PC-3 (cell line): Measurements from ENCODE around the gene VSTM2B. TPM values are rescaled to one million over a fixed set of nuclear protein-coding genes. Genes with fewer than 3 reads are reported as not detected.

Source experiments
- ATAC-seq: fragments of 200-7000 bp; cut with Tn5 transposase; 2 replicates; pipeline ENCODE4 v1.9.1; 2020; ENCODE audit warnings: mild to moderate bottlenecking, moderate library complexity
- BruUV-seq: library from RNA; stranded (reverse); fragments of 400-500 nt; replicated peaks from 2 replicates; lab custom pipeline; 2021; lab: Mats Ljungman, UMichigan
- CTCF ChIA-PET: fragments of 300-600 bp; sonication (Branson Sonifier 250); formaldehyde crosslinking; loops from one replicate; lab custom pipeline; 2022; ENCODE audit warnings: antibody characterized with exemption; lab: Charles Lee
- POLR2A ChIA-PET: fragments of 300-600 bp; sonication (Branson Sonifier 250); formaldehyde crosslinking; loops from one replicate; lab custom pipeline; 2022; ENCODE audit warnings: antibody characterized with exemption; ENCODE audit not compliant: unreplicated experiment; lab: Charles Lee
- DNase-seq: peaks from one replicate; pipeline ENCODE4 v3.0.0-alpha.2; 2015
- H2AFZ ChIP-seq: fragments of 300-600 bp; sonication (generic); 2 replicates; pipeline ENCODE4 v1.6.0; 2016; ENCODE audit warnings: antibody characterized with exemption, low read length
- H3F3A ChIP-seq: fragments of 300-600 bp; sonication (generic); one replicate; pipeline ENCODE4 v1.6.0; 2017; ENCODE audit warnings: antibody characterized with exemption, low read length, control low read depth, mild to moderate bottlenecking; ENCODE audit not compliant: unreplicated experiment
- H3K27ac ChIP-seq: fragments of 300-600 bp; sonication (generic); 2 replicates; pipeline ENCODE4 v1.5.1; 2016; ENCODE audit warnings: mild to moderate bottlenecking, low read length
- H3K27me3 ChIP-seq: fragments of 300-600 bp; sonication (generic); 2 replicates; pipeline ENCODE4 v1.6.1; 2016; ENCODE audit warnings: low read length, mixed read lengths
- H3K36me3 ChIP-seq: fragments of 300-600 bp; sonication (generic); 2 replicates; pipeline ENCODE4 v1.6.1; 2016; ENCODE audit warnings: low read depth, mixed run types, low read length, mixed read lengths
- H3K4me1 ChIP-seq: fragments of 300-600 bp; sonication (generic); 2 replicates; pipeline ENCODE4 v1.5.1; 2016; ENCODE audit warnings: low read length; ENCODE audit not compliant: insufficient read depth
- H3K4me2 ChIP-seq: fragments of 300-600 bp; sonication (generic); 2 replicates; pipeline ENCODE4 v1.6.0; 2016; ENCODE audit warnings: low read length
- H3K4me3 ChIP-seq: fragments of 300-600 bp; sonication (generic); 2 replicates; pipeline ENCODE4 v1.5.1; 2016; ENCODE audit warnings: mild to moderate bottlenecking, low read length, mixed read lengths
- H3K79me2 ChIP-seq: fragments of 300-600 bp; sonication (generic); 2 replicates; pipeline ENCODE4 v1.6.1; 2017; ENCODE audit warnings: low read length, mixed read lengths
- H3K9ac ChIP-seq: fragments of 300-600 bp; sonication (generic); 2 replicates; pipeline ENCODE4 v1.6.0; 2016; ENCODE audit warnings: mild to moderate bottlenecking, low read length
- H3K9me2 ChIP-seq: fragments of 300-600 bp; sonication (generic); replicated peaks from 2 replicates; pipeline ENCODE4 v1.6.1; 2016; ENCODE audit warnings: mixed run types, low read length, mixed read lengths
- H3K9me3 ChIP-seq: fragments of 300-600 bp; sonication (generic); 2 replicates; pipeline ENCODE4 v1.6.1; 2016; ENCODE audit warnings: low read length, mixed read lengths
- H4K20me1 ChIP-seq: fragments of 300-600 bp; sonication (generic); 2 replicates; pipeline ENCODE4 v1.6.1; 2016; ENCODE audit warnings: low read length, mixed read lengths
- CTCF ChIP-seq: fragments of 300-600 bp; sonication (generic); conservative IDR thresholded peaks from 2 replicates; pipeline ENCODE4 v1.5.1; 2017; ENCODE audit warnings: antibody characterized with exemption, low read depth, mild to moderate bottlenecking, low read length
- EZH2 ChIP-seq: fragments of 300-600 bp; sonication (generic); IDR thresholded peaks from one replicate; pipeline ENCODE4 v1.6.1; 2017; ENCODE audit warnings: antibody characterized with exemption, mild to moderate bottlenecking, low read length; ENCODE audit not compliant: unreplicated experiment
- EZH2phosphoT487 ChIP-seq: fragments of 300-600 bp; sonication (generic); IDR thresholded peaks from 2 replicates; pipeline ENCODE4 v1.6.1; 2018; ENCODE audit warnings: mild to moderate bottlenecking, antibody characterized with exemption, low read length, borderline replicate concordance
- intact Hi-C: fragments of 100-400 bp; cut with micrococcal nuclease; formaldehyde crosslinking; loops from 2 replicates; pipeline ENCODE4 v1.9.0; 2023
- total RNA-seq: library from RNA; depleted of rRNA; stranded (reverse); fragments of >200 nt; gene quantifications from 2 replicates; pipeline ENCODE4 v1.2.3, GENCODE V29; 2014

VSTM2B gene
- total RNA-seq, 1 experiment from 2014 or later, result not detected

- no peak overlapping the region for H3K4me3 ChIP-seq
- H3K4me2 ChIP-seq, result no peak overlapping the region
- no peak overlapping the region for H3K27ac ChIP-seq
- H2AFZ ChIP-seq, result no peak overlapping the region
- no peaks in the 10 kb centered on the region for H3K9me3 ChIP-seq
- intact Hi-C loops, result no loop called here
- no TSS peak for BruUV-seq
- no peaks in the 10 kb centered on the region for H3K4me1 ChIP-seq
- no peaks in the 10 kb centered on the region for H3K9me2 ChIP-seq
- CTCF ChIA-PET, result no interaction called here
- H3K79me2 ChIP-seq, result no peaks in the 10 kb centered on the region
- H4K20me1 ChIP-seq, result no peaks in the 10 kb centered on the region
- DNase-seq (no peak), ATAC-seq (no peak)
- POLR2A ChIA-PET, result no interaction called here
- no peak overlapping the region for H3K9ac ChIP-seq
- H3F3A ChIP-seq, result no peaks in the 10 kb centered on the region
- no peaks in the 10 kb centered on the region for H3K27me3 ChIP-seq
- H3K36me3 ChIP-seq, result no peaks in the 10 kb centered on the region
- no peak for TF ChIP-seq EZH2phosphoT487
- no peak for TF ChIP-seq EZH2
- TF ChIP-seq CTCF, result no peak
These were observed 16.3 kb upstream of the VSTM2B start for GRCh38 chr19:29509456-29509855.

GRCh38 chr19:29510701-29511265 lies 15.0 kb upstream of the VSTM2B start:
- TF ChIP-seq CTCF, result no peak
- TF ChIP-seq EZH2, result no peak
- no peak for TF ChIP-seq EZH2phosphoT487
- H3K9me2 ChIP-seq, result no peaks in the 10 kb centered on the region
- intact Hi-C loops, result no loop called here

DNA sequence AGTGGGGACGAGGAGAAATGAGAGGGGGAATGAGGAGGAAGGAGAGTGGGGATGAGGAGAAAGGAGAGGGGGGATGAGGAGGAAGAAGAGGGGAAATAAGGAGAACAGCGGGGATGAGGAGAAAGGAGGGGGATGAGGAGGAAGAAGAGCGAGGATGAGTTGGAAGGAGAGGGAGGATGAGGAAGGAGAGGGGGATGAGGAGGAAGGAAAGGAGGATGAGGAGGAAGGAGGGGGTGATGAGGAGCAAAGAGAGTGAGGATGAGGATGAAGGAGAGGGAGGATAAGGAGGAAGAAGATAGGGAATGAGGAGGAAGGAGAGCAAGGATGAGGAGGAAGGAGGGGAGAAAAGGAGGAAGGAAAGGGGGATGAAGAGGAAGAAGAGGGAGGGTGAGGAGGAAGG lies 14.0 kb upstream of the VSTM2B start:
- ChIA-PET POLR2A (no interaction called here), CTCF (no interaction called here)
- no peaks in the 10 kb centered on the region for H3K36me3 ChIP-seq
- H3K4me2 ChIP-seq, result no peak overlapping the region
- intact Hi-C loops, result no loop called here
- H3K4me1 ChIP-seq, result no peaks in the 10 kb centered on the region
- no peaks in the 10 kb centered on the region for H3K9me2 ChIP-seq
- H3K4me3 ChIP-seq, result no peak overlapping the region
- no TSS peak for BruUV-seq
- DNase-seq (no peak), ATAC-seq (no peak)
- H3K27me3 ChIP-seq, result no peaks in the 10 kb centered on the region
- no peak overlapping the region for H3K27ac ChIP-seq
- no peak overlapping the region for H3K9ac ChIP-seq
- H3K79me2 ChIP-seq, result no peaks in the 10 kb centered on the region
- no peaks in the 10 kb centered on the region for H3K9me3 ChIP-seq
- no peak for TF ChIP-seq CTCF
- TF ChIP-seq EZH2phosphoT487, result no peak
- TF ChIP-seq EZH2, result no peak
- H2AFZ ChIP-seq, result no peak overlapping the region
- H4K20me1 ChIP-seq, result no peaks in the 10 kb centered on the region
- H3F3A ChIP-seq, result no peaks in the 10 kb centered on the region

More at GRCh38 chr19:29510701-29511265, 15.0 kb upstream of the VSTM2B start:
- ChIA-PET POLR2A (no interaction called here), CTCF (no interaction called here)
- H3K4me2 ChIP-seq, result no peak overlapping the region
- no TSS peak for BruUV-seq
- H3K36me3 ChIP-seq, result no peaks in the 10 kb centered on the region
- no peak for DNase-seq
- H3K9ac ChIP-seq, result no peak overlapping the region
- H4K20me1 ChIP-seq, result no peaks in the 10 kb centered on the region
- no peak overlapping the region for H3K27ac ChIP-seq
- no peaks in the 10 kb centered on the region for H3K9me3 ChIP-seq
- H3K79me2 ChIP-seq, result no peaks in the 10 kb centered on the region
- no peaks in the 10 kb centered on the region for H3K4me1 ChIP-seq
- no peak overlapping the region for H2AFZ ChIP-seq
- no peaks in the 10 kb centered on the region for H3F3A ChIP-seq
- ATAC-seq, result no peak
- H3K27me3 ChIP-seq, result no peaks in the 10 kb centered on the region
- H3K4me3 ChIP-seq, result no peak overlapping the region
